GM19099 (cell line): Measurements from ENCODE around the gene SLCO1A2.

Source experiments
- POLR2A ChIP-seq: IDR thresholded peaks from 3 replicates; pipeline ENCODE4 v1.6.1; 2011; ENCODE audit warnings: low read depth; ENCODE audit not compliant: insufficient read length; ENCODE audit errors: extremely low read depth

Gene SLCO1A2

GRCh38 chr12:21276826-21277225 lies 57.9 kb downstream of the SLCO1A2 start:
- no peak for TF ChIP-seq POLR2A

- TF ChIP-seq POLR2A, result no peak
Observed at GRCh38 chr12:21265932-21266331, 68.8 kb downstream of the SLCO1A2 start.

GRCh38 chr12:21264232-21264631 lies 70.5 kb downstream of the SLCO1A2 start:
- TF ChIP-seq POLR2A, result no peak

- TF ChIP-seq POLR2A, result no peak
Observed at GRCh38 chr12:21257172-21257571, 77.5 kb downstream of the SLCO1A2 start.

GRCh38 chr12:21252070-21252469 lies 82.6 kb downstream of the SLCO1A2 start:
- no peak for TF ChIP-seq POLR2A

- TF ChIP-seq POLR2A, result no peak
Observed at GRCh38 chr12:21248679-21249078, 86.0 kb downstream of the SLCO1A2 start.

GRCh38 chr12:21239866-21240265 lies 94.9 kb downstream of the SLCO1A2 start:
- no peak for TF ChIP-seq POLR2A

GRCh38 chr12:21234395-21234794 lies 100.3 kb downstream of the SLCO1A2 start:
- TF ChIP-seq POLR2A, result no peak

- TF ChIP-seq POLR2A, result no peak
Observed at GRCh38 chr12:21223930-21224329, 110.8 kb downstream of the SLCO1A2 start.

GRCh38 chr12:21221778-21222177 lies 112.9 kb downstream of the SLCO1A2 start:
- no peak for TF ChIP-seq POLR2A

- TF ChIP-seq POLR2A, result no peak
Observed at GRCh38 chr12:21221072-21221471, 113.6 kb downstream of the SLCO1A2 start.

- TF ChIP-seq POLR2A, result no peak
Observed at GRCh38 chr12:21220266-21220665, 114.5 kb downstream of the SLCO1A2 start.

- no peak for TF ChIP-seq POLR2A
Observed at GRCh38 chr12:21219206-21219605, 115.5 kb downstream of the SLCO1A2 start.
